KBM-7 (cell line): ENCODE measurements around the gene GSDMA.

Source experiments
- DNase-seq: peaks from one replicate; pipeline ENCODE4 v3.0.0-alpha.2; 2015
- in situ Hi-C: fragments of 300-500 bp; cut with MboI; formaldehyde crosslinking; loops from 2 replicates; pipeline ENCODE4 v1.14.3; 2020; ENCODE audit warnings: low sequenced_read_pairs, low pct_unique_long_range_greater_than_20kb, mixed read lengths

Gene GSDMA

GRCh38 chr17:39962642-39963220 lies at the start of gene GSDMA:
GSDMA (plus strand) TSS chr17:39963004; CDS start chr17:39965688, 2,684 bp downstream.
- DNase-seq, result no peak
- in situ Hi-C loops, result no loop called here

DNA sequence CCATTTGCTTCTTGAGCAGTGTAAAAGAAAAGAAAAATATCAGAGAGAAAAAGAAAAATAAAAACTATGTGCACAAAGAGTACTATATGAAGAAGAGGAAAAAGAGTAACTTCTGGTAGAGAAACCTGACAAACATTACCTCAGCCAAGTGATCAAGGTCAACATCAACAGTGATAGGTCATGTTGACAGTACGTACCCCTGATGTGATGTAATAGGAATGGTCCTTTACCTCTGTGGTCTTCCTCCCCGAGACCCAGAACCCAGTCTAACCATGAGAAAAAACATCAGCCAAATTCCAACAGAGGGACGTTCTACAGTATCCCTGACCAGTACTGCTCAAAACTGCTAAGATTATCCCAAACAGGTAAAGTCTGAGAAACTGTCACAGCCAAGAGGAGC lies 48.8 kb upstream of the GSDMA start:
- in situ Hi-C loops, result no loop called here
- no peak for DNase-seq

DNA sequence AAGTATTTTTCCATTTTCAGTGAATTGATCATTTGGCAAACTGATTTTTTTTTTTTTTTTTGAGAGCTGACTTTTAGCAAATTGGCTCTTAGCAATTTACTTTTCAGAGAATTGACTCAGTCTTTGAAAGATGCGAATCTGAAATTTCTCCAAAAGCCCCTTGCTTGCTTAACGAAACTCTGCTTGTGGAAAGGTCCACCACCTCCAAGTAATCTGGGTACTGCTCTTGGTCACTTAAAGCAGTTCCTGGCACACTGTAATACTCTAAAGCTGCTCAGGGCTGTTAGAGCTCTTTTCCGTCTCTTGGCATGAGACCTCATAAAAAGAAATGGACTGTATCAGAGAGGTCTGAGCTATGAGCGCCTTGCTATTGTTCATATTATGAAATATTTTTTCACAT lies 47.2 kb upstream of the GSDMA start:
- DNase-seq, result no peak
- in situ Hi-C loops, result no loop called here

DNA sequence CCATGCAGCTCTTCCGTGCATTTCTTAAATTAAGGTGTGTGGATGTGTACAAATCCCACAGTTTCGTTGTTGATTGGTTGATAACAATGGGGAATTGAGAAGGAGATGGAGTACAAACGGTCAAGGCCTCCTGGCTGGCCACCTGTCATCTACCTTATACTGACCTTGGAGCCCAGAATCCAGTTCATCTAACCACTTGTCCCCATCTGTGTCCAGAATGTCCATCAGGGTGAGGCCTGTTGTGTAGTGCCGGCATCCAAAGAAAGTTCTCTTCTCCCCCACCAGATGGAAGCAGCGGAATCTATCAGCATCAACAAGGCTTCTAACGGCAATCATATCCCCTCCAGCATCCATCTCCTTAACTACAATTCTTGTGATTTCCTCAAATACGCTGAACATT lies 45.9 kb upstream of the GSDMA start:
- DNase-seq, result no peak
- in situ Hi-C loops, result no loop called here

DNA sequence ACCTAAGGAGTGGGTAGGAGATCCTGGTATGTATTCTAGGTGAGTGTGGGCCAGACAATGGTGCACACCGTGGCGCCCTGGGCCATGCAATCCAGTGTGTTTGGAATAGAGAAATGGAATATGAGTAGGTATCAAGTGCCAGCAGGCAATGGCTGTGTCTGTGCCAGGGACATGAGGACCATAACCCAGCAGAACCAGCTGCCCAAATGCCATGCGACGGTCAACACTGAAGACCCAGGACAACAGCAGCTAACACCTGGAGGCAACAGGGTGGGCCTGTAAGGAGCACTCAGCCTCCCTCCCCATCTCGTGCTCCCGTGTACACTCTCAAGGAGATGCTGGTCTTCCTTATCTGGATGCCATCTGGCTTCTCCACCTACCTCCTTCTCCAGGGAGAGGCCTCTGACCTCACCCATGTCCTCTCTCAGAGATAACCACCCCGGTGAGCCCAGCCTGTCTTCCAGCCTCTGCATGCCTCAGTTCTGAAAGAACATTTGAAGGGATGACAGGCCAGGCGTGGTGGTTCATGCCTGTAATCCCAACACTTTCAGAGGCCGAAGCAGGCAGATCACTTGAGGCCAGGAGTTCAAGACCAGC lies 43.6 kb upstream of the GSDMA start:
- no peak for DNase-seq
- in situ Hi-C loops, result no loop called here

DNA sequence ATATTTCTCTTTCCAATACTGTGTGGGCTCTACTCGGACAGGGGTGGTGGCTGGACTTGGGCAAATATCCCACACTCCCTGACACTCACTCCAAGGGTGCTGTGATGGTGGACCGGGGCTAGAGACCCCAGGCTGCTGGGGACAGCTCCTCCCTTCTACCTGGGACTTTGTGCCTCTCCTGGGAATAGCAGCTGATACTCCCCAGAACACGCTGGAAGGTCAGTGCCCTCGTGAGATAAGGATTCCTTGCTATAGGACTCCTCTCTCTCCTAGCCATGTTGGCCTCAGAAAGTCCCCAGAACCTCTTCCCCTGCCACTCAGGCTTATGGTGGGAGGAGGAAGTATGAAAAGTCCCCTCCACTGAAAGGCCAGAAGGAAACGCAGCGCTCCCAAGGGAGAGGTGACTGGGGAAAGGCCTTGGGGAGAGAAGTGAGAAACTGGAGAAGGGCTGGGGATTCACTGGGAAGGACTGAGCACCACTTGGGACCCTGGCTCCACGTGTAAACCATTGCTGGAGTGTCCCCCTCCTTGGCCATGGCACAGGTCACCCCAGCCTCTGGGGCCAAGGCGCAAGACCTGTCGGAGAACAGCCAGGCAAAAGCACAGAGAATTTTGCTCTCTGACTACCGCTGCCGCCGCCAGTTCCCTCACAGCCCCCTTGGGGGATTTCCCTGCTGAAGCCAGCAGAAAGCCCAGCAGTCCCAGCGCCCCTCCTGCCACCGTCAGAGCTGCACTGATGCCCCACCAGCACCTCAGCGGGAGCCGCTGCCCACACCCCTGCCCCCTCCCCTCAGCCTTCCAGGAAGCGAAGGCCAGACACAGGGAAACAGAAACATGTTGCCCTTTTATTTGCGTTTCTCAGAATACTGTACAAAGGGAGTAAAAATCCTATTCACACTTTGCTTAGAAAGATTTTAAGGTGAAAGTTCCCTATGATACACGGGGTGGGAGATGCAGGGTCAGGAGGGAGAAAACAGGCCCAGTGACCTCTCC lies 42.3 kb upstream of the GSDMA start:
- DNase-seq, result no peak
- in situ Hi-C loops, result no loop called here

DNA sequence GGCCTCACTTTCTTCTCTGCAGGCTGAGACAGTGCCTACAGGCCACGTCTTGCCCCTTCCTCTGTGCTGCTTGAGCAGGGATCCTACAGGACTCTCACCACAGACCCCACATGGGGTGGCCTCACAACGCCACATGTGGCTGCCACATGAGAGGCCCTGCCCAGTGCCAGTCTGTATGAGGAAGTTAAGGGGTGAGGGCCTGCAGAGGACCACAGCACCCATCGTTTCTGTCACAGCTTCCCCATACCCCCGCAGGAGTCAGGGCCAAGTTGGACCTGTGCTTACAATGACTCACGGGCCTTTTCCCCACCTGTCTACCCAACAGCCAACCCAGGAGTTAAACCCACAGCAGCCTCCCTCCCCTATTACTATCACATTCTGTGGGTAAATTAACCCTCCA lies 41.5 kb upstream of the GSDMA start:
- in situ Hi-C loops, result no loop called here
- no peak for DNase-seq

- in situ Hi-C loops, result no loop called here
- no peak for DNase-seq
Measured at GRCh38 chr17:39922006-39922405, 40.8 kb upstream of the GSDMA start.

- in situ Hi-C loops, result no loop called here
- DNase-seq, result no peak
Measured at GRCh38 chr17:39923230-39923629, 39.6 kb upstream of the GSDMA start.

DNA sequence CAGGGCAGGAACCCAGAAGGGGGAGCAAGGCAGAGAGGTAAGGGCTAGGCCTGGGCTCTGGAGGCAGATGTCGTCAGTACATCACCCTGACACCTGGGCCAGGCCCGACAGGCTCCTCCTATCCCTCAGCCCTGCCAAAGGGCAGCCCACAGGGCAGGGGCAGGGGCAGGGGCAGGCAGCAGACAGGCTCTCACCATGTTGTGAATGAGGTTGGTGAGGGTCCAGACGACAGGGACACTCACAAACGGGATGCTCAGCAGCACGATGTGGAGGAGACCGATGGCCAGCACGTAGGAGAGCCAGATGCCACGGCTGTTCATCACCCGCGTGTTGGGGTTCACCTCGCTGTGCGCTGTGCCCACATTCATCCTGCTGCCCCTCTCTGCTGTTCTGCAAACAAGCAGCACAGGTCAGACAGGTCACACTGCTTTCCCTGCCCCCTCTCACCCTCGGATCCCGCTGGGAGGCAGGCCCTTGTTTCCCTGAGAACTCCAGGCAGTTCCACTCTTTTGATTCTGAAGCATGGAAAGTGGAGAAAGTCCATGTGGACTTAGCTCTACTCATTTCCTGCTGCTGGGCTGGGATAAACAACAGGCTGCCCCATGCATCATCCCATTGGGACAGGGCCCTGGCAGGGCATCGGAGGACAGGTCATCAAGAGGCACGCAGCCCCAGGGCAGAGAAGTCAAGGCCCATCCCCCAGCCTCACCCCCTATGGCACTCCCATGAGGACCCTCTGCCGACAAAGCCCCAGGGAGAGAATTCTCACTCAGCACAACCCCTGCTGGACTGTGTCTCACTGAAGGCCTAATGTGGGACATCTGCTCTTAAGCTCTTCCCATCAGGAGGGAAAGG lies 38.7 kb upstream of the GSDMA start:
- no peak for DNase-seq
- in situ Hi-C loops, result no loop called here

DNA sequence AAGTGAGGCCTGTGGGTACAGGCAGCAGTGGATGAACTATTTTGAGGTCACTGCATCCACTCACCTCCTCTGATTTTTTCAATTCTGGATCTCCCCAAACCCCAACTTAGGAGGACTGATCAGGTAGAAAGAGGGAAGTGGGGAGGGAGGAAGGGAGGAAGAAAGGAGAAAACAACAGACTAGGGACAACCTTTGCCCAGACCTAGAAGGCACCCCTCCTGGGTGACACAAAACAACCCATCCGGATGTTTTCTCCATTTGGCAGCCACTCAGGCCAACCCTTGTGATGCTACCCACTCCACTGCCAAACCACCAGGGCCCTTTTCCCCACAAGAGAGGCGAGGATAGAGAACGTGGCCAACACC lies 38.1 kb upstream of the GSDMA start:
- in situ Hi-C loops, result no loop called here
- DNase-seq, result no peak

DNA sequence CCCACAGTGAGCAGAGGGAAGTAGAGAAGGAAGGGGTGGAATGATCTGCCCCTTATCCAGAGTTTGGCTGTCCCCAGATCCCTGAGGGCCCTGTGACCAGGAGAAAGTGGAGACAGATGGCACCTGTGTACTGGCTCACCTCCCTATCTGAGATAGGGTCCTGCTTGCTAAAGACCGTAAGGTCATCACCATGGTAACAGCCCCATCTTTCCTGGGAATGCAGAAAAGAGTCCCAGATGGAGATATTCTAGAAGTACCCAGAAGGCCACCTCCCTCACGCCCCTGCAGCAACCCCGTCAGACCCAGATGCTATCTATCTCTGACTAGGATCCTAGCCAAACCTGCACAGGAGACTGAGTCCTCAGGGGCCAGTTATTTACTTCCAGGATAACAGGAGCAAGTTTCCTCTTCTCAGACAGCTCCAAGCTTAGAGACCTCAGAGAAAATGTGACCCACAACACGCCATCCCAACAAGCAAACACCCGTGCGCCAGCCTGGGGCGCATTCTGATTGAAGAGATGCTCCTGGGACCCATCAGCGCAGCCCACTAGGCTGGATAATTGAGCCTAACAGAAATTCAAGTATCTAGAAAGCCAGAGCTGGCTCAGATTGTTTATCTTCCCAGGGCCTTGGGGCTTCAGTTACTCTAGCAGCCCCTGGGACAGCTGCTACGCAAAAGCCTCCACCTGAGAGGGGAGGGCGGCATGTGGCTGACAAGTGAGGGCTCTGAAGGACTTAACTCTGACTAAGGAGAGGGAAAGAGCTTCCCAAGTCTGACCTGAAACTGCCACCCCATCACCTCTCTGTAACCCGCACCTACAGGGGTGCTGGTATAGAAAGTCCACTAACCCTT lies 37.3 kb upstream of the GSDMA start:
- in situ Hi-C loops, result no loop called here
- no peak for DNase-seq

GRCh38 chr17:39926135-39926587 lies 36.6 kb upstream of the GSDMA start:
- in situ Hi-C loops, result no loop called here
- no peak for DNase-seq

DNA sequence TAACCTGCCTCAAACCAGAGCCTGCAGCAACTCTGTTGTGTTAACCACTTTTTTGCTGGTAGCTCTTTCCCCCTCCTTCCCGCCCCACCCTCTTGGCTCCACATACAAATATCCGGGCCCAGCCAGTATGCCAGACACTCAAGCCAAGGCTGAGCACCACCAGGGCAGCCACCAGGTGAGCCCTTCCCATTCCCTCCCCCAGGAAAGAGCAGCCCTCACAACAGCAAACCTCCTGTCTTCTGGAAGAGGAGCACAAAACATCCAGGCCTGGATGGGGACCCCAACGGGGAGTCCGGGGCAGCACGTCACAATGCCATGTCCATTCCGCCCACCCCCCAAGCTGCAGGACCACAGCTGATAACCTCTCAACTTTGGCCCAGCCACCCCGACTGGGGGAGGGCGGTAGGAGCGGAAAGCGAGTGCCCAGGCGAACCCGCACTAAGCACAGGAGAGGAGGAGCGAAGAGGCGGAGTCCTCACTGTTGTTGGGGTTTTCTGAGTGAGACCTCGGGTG lies 36.2 kb upstream of the GSDMA start:
- in situ Hi-C loops, result no loop called here
- DNase-seq, result peak; percentile 33

- in situ Hi-C loops, result no loop called here
Measured at GRCh38 chr17:39927101-39927928, 35.5 kb upstream of the GSDMA start, which contains the start of the genes LRRC3C and ORMDL3. LRRC3C (plus strand) TSS chr17:39927732; CDS start chr17:39941524, 13,792 bp downstream. ORMDL3 (minus strand) TSS chr17:39927601; CDS start chr17:39924203, 3,398 bp downstream.

GRCh38 chr17:39927929-39928857 lies 34.6 kb upstream of the GSDMA start:
- peak; percentile 24 for DNase-seq

More at GRCh38 chr17:39927101-39927928, 35.5 kb upstream of the GSDMA start, which contains the start of the genes LRRC3C and ORMDL3:
- DNase-seq, result peak; percentile 96

More at GRCh38 chr17:39927929-39928857, 34.6 kb upstream of the GSDMA start:
- in situ Hi-C loops, result no loop called here
